HG03060 (cell line): ENCODE results near the gene ARHGEF18.
"Not testable (repeated sequence)": the region's sequence is repeated elsewhere in the genome, so short reads cannot be mapped to it uniquely, and the experiment has no call there.

Experiments
- ATAC-seq: cut with Tn5 transposase; IDR thresholded peaks from one replicate; pipeline ENCODE4 v1.9.1; 2021; ENCODE audit warnings: low read depth, moderate number of reproducible peaks; ENCODE audit not compliant: unreplicated experiment

ARHGEF18 gene

GRCh38 chr19:7346488-7346971, 2.2 kb upstream of the ARHGEF18 start:
- no peak for ATAC-seq

GRCh38 chr19:7346997-7347396, 1.7 kb upstream of the ARHGEF18 start:
- ATAC-seq: not testable (repeated sequence)

GRCh38 chr19:7349231-7349591, 474 bp downstream of the ARHGEF18 start:
- no peak for ATAC-seq

- no peak for ATAC-seq
Observed at GRCh38 chr19:7349961-7350711, 1.4 kb downstream of the ARHGEF18 start.

- no peak for ATAC-seq
Observed at GRCh38 chr19:7351861-7352260, 3.1 kb downstream of the ARHGEF18 start.

- no peak for ATAC-seq
Observed at GRCh38 chr19:7355151-7355820, 6.5 kb downstream of the ARHGEF18 start.

- no peak for ATAC-seq
Observed at GRCh38 chr19:7355871-7356270, 7.1 kb downstream of the ARHGEF18 start.

- no peak for ATAC-seq
Observed at GRCh38 chr19:7356899-7357627, 8.3 kb downstream of the ARHGEF18 start.

- ATAC-seq: no peak
Observed at GRCh38 chr19:7358102-7358597, 9.4 kb downstream of the ARHGEF18 start.

- no peak for ATAC-seq
Observed at GRCh38 chr19:7360393-7360984, 11.8 kb downstream of the ARHGEF18 start.

- no peak for ATAC-seq
Observed at GRCh38 chr19:7363225-7363624, 14.5 kb downstream of the ARHGEF18 start.

- ATAC-seq: no peak
Observed at GRCh38 chr19:7366701-7367420, 18.1 kb downstream of the ARHGEF18 start.

GRCh38 chr19:7368456-7368855, 19.7 kb downstream of the ARHGEF18 start:
- no peak for ATAC-seq

GRCh38 chr19:7368866-7369265, 20.1 kb downstream of the ARHGEF18 start:
- ATAC-seq: not testable (repeated sequence)

GRCh38 chr19:7370546-7370945, 21.8 kb downstream of the ARHGEF18 start:
- no peak for ATAC-seq

GRCh38 chr19:7371001-7371400, 22.3 kb downstream of the ARHGEF18 start:
- ATAC-seq: no peak

- ATAC-seq: no peak
Observed at GRCh38 chr19:7372810-7373209, 24.1 kb downstream of the ARHGEF18 start.

- no peak for ATAC-seq
Observed at GRCh38 chr19:7373862-7374261, 25.1 kb downstream of the ARHGEF18 start.

GRCh38 chr19:7376151-7376852, 27.6 kb downstream of the ARHGEF18 start:
- no peak for ATAC-seq

- ATAC-seq: no peak
Observed at GRCh38 chr19:7377196-7377595, 28.5 kb downstream of the ARHGEF18 start.
